Neuronal stem cell (in vitro differentiated cells): ENCODE measurements around the gene BAIAP2.
A peak's percentile ranks its signal among the peaks of the same experiment; 100 is the strongest.

Experiments used
- DNase-seq: peaks from one replicate; pipeline ENCODE4 v3.0.0-alpha.2; 2013; ENCODE audit warnings: low spot score
- H2AFZ ChIP-seq: one replicate; pipeline ENCODE4 v1.6.1; 2013; ENCODE audit warnings: mild to moderate bottlenecking, low read length, inconsistent platforms
- H2AK5ac ChIP-seq: 2 replicates; pipeline ENCODE4 v1.6.1; 2013; ENCODE audit warnings: low read depth, mild to moderate bottlenecking, inconsistent platforms, low read length, moderate library complexity, mixed read lengths
- H2BK120ac ChIP-seq: 2 replicates; pipeline ENCODE4 v1.6.1; 2013; ENCODE audit warnings: low read depth, mild to moderate bottlenecking, inconsistent platforms, low read length, moderate library complexity, mixed read lengths
- H2BK12ac ChIP-seq: one replicate; pipeline ENCODE4 v1.6.1; 2013; ENCODE audit warnings: low read length, inconsistent platforms
- H2BK15ac ChIP-seq: 2 replicates; pipeline ENCODE4 v1.6.1; 2013; ENCODE audit warnings: mild to moderate bottlenecking, low read length, inconsistent platforms, mixed read lengths
- H2BK5ac ChIP-seq: one replicate; pipeline ENCODE4 v1.6.1; 2013; ENCODE audit warnings: inconsistent platforms, mild to moderate bottlenecking, low read length, moderate library complexity
- H3K14ac ChIP-seq: one replicate; pipeline ENCODE4 v1.6.1; 2013; ENCODE audit warnings: low read length, inconsistent platforms
- H3K18ac ChIP-seq: 2 replicates; pipeline ENCODE4 v1.6.1; 2013; ENCODE audit warnings: low read length, inconsistent platforms
- H3K23ac ChIP-seq: 2 replicates; pipeline ENCODE4 v1.6.1; 2013; ENCODE audit warnings: low read depth, mild to moderate bottlenecking, mixed read lengths, low read length, inconsistent platforms; ENCODE audit not compliant: poor library complexity
- H3K27ac ChIP-seq: replicated peaks from 3 replicates; pipeline ENCODE4 v1.5.1; 2013; ENCODE audit warnings: low read length, inconsistent platforms
- H3K27me3 ChIP-seq, 3 experiments: 2 replicates each; pipeline ENCODE4 v1.6.1; 2013; ENCODE audit warnings: low read length in 3 of 3, mild to moderate bottlenecking in 2 of 3, inconsistent platforms in 1 of 3, low read depth in 1 of 3, mixed read lengths in 1 of 3, moderate library complexity in 1 of 3; ENCODE audit not compliant: control insufficient read depth in 3 of 3, insufficient read depth in 3 of 3
- H3K36me3 ChIP-seq, 2 donors: replicated peaks in 1 of 2; 2 replicates each; pipeline ENCODE4 v1.6.1; 2013; ENCODE audit warnings: low read length in 2 of 2; ENCODE audit not compliant: control insufficient read depth in 2 of 2, insufficient read depth in 2 of 2
- H3K4ac ChIP-seq: 2 replicates; pipeline ENCODE4 v1.6.1; 2013; ENCODE audit warnings: inconsistent platforms, mild to moderate bottlenecking, low read length, moderate library complexity
- H3K4me1 ChIP-seq, 2 donors: 1 replicate in 1 of 2; 2 replicates in 1 of 2; pipeline ENCODE4 v1.6.1; 2013; ENCODE audit warnings: low read length in 2 of 2, low read depth in 1 of 2; ENCODE audit not compliant: control insufficient read depth in 2 of 2, insufficient read depth in 1 of 2
- H3K4me2 ChIP-seq: one replicate; pipeline ENCODE4 v1.6.1; 2013; ENCODE audit warnings: mild to moderate bottlenecking, low read length, inconsistent platforms; ENCODE audit not compliant: insufficient read depth, poor library complexity, severe bottlenecking
- H3K4me3 ChIP-seq, 2 donors: 2 replicates each; pipeline ENCODE4 v1.5.1; 2013; ENCODE audit warnings: low read length in 2 of 2, mild to moderate bottlenecking in 2 of 2, inconsistent platforms in 1 of 2, moderate library complexity in 1 of 2
- H3K79me1 ChIP-seq: one replicate; pipeline ENCODE4 v1.6.1; 2013; ENCODE audit warnings: low read depth, mild to moderate bottlenecking, inconsistent platforms, low read length, moderate library complexity
- H3K9ac ChIP-seq: one replicate; pipeline ENCODE4 v1.6.1; 2013; ENCODE audit warnings: mild to moderate bottlenecking, low read depth, low read length, inconsistent platforms; ENCODE audit not compliant: poor library complexity
- H3K9me3 ChIP-seq, 2 donors: replicated peaks in 1 of 2; 2 replicates each; pipeline versions ENCODE3 to v1.6.1; 2013; ENCODE audit warnings: low read length in 2 of 2, mild to moderate bottlenecking in 2 of 2, inconsistent platforms in 1 of 2, low read depth in 1 of 2, mixed read lengths in 1 of 2, moderate library complexity in 1 of 2; ENCODE audit not compliant: control insufficient read depth in 2 of 2, insufficient read depth in 1 of 2
- H4K8ac ChIP-seq: one replicate; pipeline ENCODE4 v1.6.1; 2013; ENCODE audit warnings: low read depth, mild to moderate bottlenecking, inconsistent platforms, low read length, moderate library complexity
- H4K91ac ChIP-seq: one replicate; pipeline ENCODE4 v1.6.1; 2013; ENCODE audit warnings: low read length, low read depth, mild to moderate bottlenecking, inconsistent platforms; ENCODE audit not compliant: poor library complexity
- WGBS, 2 donors: extraction: QIAGEN DNeasy Blood & Tissue Kit; methylation state at CpG; one replicate each; pipeline ENCODE4 v1.1.7; 2013; ENCODE audit warnings: missing lambda C conversion rate in 2 of 2, mixed read lengths in 1 of 2; ENCODE audit not compliant: insufficient read length in 2 of 2, insufficient replicate concordance in 1 of 2; ENCODE audit errors: extremely low coverage in 2 of 2; 5-methylcytosine and 5-hydroxymethylcytosine counted together

The BAIAP2 gene

GRCh38 chr17:81034168-81034777 lies 678 bp upstream of the BAIAP2 start:
- Histone ChIP-seq H4K8ac (no peak overlapping the region), H3K9ac (peak overlapping the region; percentile 88), H3K23ac (no peak overlapping the region), H3K4me2 (peak overlapping the region; percentile 97), H3K4me1 (peaks cover 15 to 27% of the 10 kb centered on the region in 2 donors), H3K18ac (peak overlapping the region; percentile 93), H3K9me3 (peaks cover 0 to 2% of the 10 kb centered on the region in 2 donors), H3K79me1 (peaks cover 17% of the 10 kb centered on the region), H3K27ac (peak overlapping the region; percentile 31), H3K4ac (no peak overlapping the region), H3K36me3 (peaks cover 19 to 40% of the 10 kb centered on the region in 2 donors), H2BK120ac (no peak overlapping the region), H4K91ac (no peak overlapping the region), H2BK12ac (no peak overlapping the region), H2BK15ac (peak overlapping the region; percentile 85), H2AFZ (peak overlapping the region; percentile 83), H3K14ac (peak overlapping the region; percentile 31), H3K27me3 (peaks cover 0 to 3% (median 0%) of the 10 kb centered on the region in 3 experiments), H2AK5ac (peak overlapping the region; percentile 40), H2BK5ac (peak overlapping the region; percentile 62), H3K4me3 (peak overlapping the region; percentile 87)
- no CpG with 5 or more reads among the region's 49 CpGs for WGBS, 2 donors
- no peak for DNase-seq

- peaks cover 17 to 40% of the 10 kb centered on the region in 2 donors for H3K36me3 ChIP-seq
- H3K4me2 ChIP-seq = peak overlapping the region; percentile 78
- peak overlapping the region; percentile 89 for H3K9ac ChIP-seq
- peaks cover 29% of the 10 kb centered on the region for H3K79me1 ChIP-seq
- no peak overlapping the region for H4K91ac ChIP-seq
- no peak overlapping the region for H2BK12ac ChIP-seq
- no CpG with 5 or more reads among the region's 66 CpGs for WGBS, 2 donors
- peaks cover 0 to 2% of the 10 kb centered on the region in 2 donors for H3K9me3 ChIP-seq
- DNase-seq = no peak
- H3K23ac ChIP-seq = peak overlapping the region; percentile 4
- H2AFZ ChIP-seq = peak overlapping the region; percentile 78
- H2BK5ac ChIP-seq = no peak overlapping the region
- no peak overlapping the region for H3K14ac ChIP-seq
- peaks cover 27 to 36% of the 10 kb centered on the region in 2 donors for H3K4me1 ChIP-seq
- H2AK5ac ChIP-seq = peak overlapping the region; percentile 40
- no peak overlapping the region for H3K27ac ChIP-seq
- H3K18ac ChIP-seq = peak overlapping the region; percentile 48
- H3K4me3 ChIP-seq = peak overlapping the region; percentile 87 to 98
- no peak overlapping the region for H3K4ac ChIP-seq
- peaks cover 0 to 3% (median 0%) of the 10 kb centered on the region in 3 experiments for H3K27me3 ChIP-seq
- no peak overlapping the region for H4K8ac ChIP-seq
- no peak overlapping the region for H2BK15ac ChIP-seq
- no peak overlapping the region for H2BK120ac ChIP-seq
Measured at GRCh38 chr17:81035521-81036196, 708 bp downstream of the BAIAP2 start.

GRCh38 chr17:81036197-81036941 lies 1.4 kb downstream of the BAIAP2 start:
- WGBS, 2 donors = no CpG with 5 or more reads among the region's 24 CpGs
- H3K27me3 ChIP-seq = peaks cover 0 to 3% (median 0%) of the 10 kb centered on the region in 3 experiments
- H3K79me1 ChIP-seq = peaks cover 34% of the 10 kb centered on the region
- H3K4me1 ChIP-seq = peaks cover 27 to 38% of the 10 kb centered on the region in 2 donors
- no peak overlapping the region for H2AFZ ChIP-seq
- H3K23ac ChIP-seq = peak overlapping the region; percentile 4
- H2BK120ac ChIP-seq = no peak overlapping the region
- H3K9ac ChIP-seq = no peak overlapping the region
- peak overlapping the region; percentile 40 for H2AK5ac ChIP-seq
- no peak overlapping the region for H3K27ac ChIP-seq
- H3K4ac ChIP-seq = no peak overlapping the region
- H2BK12ac ChIP-seq = no peak overlapping the region
- peak overlapping the region; percentile 36 for H3K18ac ChIP-seq
- H3K4me2 ChIP-seq = peak overlapping the region; percentile 78
- peaks cover 0 to 2% of the 10 kb centered on the region in 2 donors for H3K9me3 ChIP-seq
- no peak overlapping the region for H4K8ac ChIP-seq
- H4K91ac ChIP-seq = no peak overlapping the region
- peak overlapping the region; percentile 67 for H3K14ac ChIP-seq
- no peak overlapping the region for H2BK5ac ChIP-seq
- H3K4me3 ChIP-seq = peak overlapping the region; percentile 87 to 98
- no peak for DNase-seq
- H3K36me3 ChIP-seq = peaks cover 15 to 38% of the 10 kb centered on the region in 2 donors
- no peak overlapping the region for H2BK15ac ChIP-seq
